Measurements from ENCODE around the gene UCKL1.

- no peak for TF ChIP-seq CTCF (conservative IDR thresholded peaks at IDR 0.05; ENCODE audit: low read length)
- TF ChIP-seq EZH2phosphoT487 (IDR thresholded peaks at IDR 0.05; ENCODE audit: borderline replicate concordance), result no peak
These were observed 7.1 kb upstream of the UCKL1 start for GRCh38 chr20:63963348-63963741.
